ENCODE measurements around the gene EOLA1.
"Not testable (repeated sequence)": the region's sequence is repeated elsewhere in the genome, so short reads cannot be mapped to it uniquely, and the experiment has no call there.

Gene EOLA1

DNA sequence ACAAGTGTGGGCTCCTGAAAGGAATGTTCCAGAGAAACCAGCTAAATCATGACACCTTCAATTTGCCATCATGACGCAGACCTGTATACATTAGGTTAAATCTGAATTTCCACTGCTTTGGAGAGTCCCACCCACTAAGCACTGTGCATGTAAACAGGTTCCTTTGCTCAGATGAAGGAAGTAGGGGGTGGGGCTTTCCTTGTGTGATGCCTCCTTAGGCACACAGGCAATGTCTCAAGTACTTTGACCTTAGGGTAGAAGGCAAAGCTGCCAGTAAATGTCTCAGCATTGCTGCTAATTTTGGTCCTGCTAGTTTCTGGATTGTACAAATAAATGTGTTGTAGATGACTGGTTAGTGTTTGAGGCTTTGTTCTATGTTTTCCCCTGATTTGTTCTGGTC, 6.2 kb downstream of the EOLA1 start:
- not testable (repeated sequence) for DNase-seq

DNA sequence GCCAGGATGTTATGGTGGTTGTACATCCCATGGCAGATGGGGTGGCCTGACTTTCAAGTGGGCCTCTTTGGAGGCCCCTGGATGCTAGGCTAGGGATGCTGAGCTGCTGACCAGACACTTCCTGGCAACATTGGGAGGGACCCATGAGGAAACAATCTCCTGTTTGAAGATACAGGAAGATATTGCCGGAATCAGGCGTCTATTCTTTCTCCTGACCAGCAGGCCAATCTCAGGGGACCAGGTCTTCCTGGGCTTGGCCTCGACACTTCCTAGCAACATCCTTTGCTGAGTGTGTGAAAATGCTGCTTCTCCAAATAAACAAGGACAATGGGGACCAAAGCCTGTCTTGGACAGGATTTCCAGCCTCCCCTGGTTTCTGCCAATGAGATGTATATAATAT, 7.0 kb downstream of the EOLA1 start:
- not testable (repeated sequence) for DNase-seq

DNA sequence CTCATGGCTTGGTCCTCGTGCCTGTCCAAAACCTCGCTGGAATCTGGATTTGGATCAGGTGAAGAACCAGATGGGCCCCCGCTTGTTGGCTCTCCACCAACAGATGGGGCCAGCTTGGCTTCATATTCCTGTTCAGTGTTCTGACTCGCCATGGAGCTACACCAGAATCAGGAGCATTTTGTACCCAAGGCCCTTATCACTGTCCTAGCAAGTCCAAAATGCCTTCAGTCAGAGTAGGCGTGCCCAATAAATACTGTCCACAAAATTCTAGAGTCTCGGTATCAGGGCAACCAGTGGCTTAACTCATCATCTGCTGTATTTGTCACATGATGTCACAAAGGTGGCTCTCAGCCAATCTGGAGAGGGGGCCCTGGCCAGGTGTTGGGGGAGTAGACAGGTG, 8.9 kb downstream of the EOLA1 start, which contains the start of gene HSFX3:
Gene HSFX3 (minus strand): TSS at position 224 of the 400 bp plus-strand sequence. CDS start 72 bp downstream, at position 152.
- not testable (repeated sequence) for DNase-seq

DNA sequence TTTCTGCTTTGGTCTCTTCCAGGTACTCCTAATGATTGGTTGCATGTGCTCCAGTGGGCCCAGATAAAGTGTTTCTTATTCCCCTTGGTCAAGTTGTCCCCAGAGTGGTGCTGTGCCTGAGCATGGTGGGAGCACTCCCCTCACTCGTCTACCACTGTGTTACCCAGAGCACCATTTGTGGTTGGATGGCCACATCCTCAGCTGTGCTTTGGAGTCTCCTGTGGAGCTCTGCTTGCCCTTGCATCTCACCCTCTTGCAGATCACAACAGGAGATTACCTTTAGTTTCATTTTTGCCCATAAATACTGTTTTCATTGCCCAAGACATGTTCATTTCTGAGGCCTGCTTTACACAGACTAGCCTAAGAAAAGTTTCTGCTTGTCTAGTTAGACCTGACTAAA, 9.6 kb downstream of the EOLA1 start:
- DNase-seq = not testable (repeated sequence)

GRCh38 chrX:149551245-149551938, 10.6 kb downstream of the EOLA1 start:
- not testable (repeated sequence) for DNase-seq

DNA sequence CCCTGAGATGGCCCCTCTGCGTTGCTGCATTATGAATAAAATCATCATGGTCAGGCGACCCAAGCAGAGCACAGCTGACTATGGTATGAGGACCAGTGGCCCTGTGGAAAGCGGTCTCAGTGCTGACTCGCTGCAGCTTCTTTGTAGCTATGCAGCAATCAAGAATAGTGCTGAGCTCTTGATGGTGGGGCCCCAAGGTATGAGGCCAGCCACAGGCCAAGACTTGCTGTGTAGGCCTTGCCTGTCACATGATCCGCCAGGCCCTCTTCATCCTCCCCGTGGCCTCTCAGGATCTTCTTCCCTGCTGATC, 11.1 kb downstream of the EOLA1 start:
- not testable (repeated sequence) for DNase-seq

GRCh38 chrX:149555251-149555650, 14.4 kb downstream of the EOLA1 start:
- not testable (repeated sequence) for DNase-seq

GRCh38 chrX:149563359-149563758, 22.5 kb downstream of the EOLA1 start:
- DNase-seq = no peak

- DNase-seq = no peak
Observed at GRCh38 chrX:149567621-149568417, 27.0 kb downstream of the EOLA1 start.

GRCh38 chrX:149568701-149569296, 28.0 kb downstream of the EOLA1 start:
- DNase-seq = no peak

GRCh38 chrX:149569770-149570169, 29.0 kb downstream of the EOLA1 start:
- no peak for DNase-seq

GRCh38 chrX:149570668-149571067, 29.9 kb downstream of the EOLA1 start:
- DNase-seq = no peak

DNA sequence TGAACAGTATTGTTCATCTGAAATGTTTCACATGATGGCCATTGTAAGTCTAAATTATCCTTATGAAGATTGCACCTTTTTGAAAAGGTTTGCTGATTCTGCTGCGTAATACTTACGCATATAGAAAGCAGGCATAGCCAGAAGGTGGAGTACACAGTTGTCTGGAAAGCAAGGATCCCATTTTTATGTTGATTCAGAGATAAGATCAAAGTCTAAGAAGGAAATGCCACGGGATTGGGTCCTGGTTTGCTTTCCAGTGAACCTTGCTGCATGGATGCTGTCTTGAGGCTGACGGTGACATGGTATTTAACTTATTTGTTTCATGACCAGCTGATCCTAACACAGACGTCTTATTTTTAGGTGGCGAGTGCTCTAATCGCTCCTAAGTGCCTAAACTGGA, 31.0 kb downstream of the EOLA1 start:
- no peak for DNase-seq

DNA sequence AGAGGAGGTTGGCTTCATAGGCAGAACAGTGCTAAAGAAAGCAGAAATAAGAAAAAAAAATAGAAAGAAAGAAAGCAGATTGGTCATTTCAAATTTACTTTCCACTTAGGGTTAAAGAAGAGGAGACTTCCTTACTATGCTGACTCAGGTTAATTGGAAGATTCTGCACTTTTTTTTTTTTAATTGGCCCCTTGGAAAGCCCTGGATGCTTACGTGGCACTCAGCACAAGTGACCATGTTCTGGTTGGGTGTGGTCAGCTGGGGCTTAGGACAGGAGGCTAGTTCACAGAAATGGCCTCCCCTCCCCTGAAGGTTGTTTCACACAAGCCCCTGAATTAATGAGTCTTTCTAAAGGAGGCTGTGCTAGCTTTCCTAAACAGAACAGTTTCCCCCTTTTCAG, 31.9 kb downstream of the EOLA1 start:
- no peak for DNase-seq

- DNase-seq = not testable (repeated sequence)
Observed at GRCh38 chrX:149573456-149573855, 32.6 kb downstream of the EOLA1 start.

DNA sequence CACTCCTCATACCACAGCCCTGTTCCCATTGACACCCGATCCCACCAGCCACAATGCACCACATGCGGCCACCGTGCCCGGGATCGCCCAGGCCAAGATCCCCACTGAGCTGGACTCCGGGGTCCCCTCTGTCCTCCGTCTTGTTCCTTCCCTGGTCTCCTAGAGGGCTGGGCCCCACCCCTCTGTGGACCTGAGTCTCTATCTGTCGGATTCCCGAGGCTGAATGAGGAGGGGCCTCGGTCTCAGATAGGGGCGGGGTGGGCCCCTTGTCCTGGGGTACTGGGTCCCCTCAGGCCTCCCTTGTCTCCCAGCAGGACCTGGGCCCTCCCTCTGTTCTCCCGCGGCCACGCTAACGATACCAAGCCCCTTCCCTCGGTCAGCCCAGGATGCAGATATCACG, 44.8 kb downstream of the EOLA1 start:
- not testable (repeated sequence) for DNase-seq

- not testable (repeated sequence) for DNase-seq
Observed at GRCh38 chrX:149587359-149587758, 46.5 kb downstream of the EOLA1 start, which contains the start of gene MAGEA9B. Gene MAGEA9B (minus strand): TSS chrX:149587459. CDS start chrX:149583179, 4,280 bp downstream.

DNA sequence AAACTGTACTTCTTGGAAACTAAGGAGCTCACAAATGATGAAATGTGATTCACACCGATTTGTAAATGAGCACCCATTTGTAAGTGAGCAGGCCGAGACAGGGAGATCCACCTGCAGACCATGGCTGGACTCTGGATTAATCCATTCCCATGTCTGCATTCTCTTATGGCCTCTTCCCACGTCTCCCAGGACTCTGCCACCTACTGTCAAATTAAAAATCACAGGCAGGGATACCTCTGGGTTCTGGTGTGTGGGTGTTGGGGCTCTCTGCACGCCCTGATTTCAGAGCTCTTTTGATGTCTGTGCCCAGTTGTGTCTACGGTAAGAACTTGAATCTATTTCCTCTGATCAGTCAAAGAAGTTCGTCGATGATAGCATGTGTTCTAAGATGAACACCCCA, 50.2 kb downstream of the EOLA1 start:
- not testable (repeated sequence) for DNase-seq

- not testable (repeated sequence) for DNase-seq
Observed at GRCh38 chrX:149595214-149595613, 54.4 kb downstream of the EOLA1 start, which contains the start of gene HSFX2. Gene HSFX2 (minus strand): TSS chrX:149595314. CDS start chrX:149594700, 614 bp downstream.

DNA sequence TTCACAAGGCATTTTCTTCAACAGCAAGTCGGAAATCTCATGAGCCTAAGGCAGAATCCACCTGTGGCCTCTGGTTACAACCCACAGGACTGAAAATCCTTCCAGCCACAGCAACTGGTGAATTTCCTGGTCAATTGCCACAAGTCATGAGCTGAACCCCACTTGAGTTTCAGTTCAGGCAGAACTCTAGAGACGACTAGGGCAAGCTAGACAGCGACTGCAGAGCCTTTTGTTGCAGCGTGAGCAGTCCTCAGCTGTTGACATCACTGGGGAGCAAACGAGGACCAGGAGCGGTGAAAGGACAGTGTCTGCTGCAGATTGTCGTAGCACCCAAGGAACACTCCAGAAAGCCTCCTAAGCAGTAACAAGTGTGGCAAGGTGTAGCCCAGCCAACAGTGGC, 55.1 kb downstream of the EOLA1 start:
- DNase-seq = not testable (repeated sequence)

All from retina (tissue), 1 donor.